ENCODE measurements around the gene FAM177A1. TPM values are rescaled to one million over a fixed set of nuclear protein-coding genes. Genes with fewer than 3 reads are reported as not detected.
"Not testable (repeated sequence)": the region's sequence is repeated elsewhere in the genome, so short reads cannot be mapped to it uniquely, and the experiment has no call there.

FAM177A1 gene, protein sequence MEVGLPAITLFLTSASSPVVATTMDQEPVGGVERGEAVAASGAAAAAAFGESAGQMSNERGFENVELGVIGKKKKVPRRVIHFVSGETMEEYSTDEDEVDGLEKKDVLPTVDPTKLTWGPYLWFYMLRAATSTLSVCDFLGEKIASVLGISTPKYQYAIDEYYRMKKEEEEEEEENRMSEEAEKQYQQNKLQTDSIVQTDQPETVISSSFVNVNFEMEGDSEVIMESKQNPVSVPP
- total RNA-seq = 30.7 and 42.9 TPM in 2 replicates

- DNase-seq (ENCODE audit: extremely low read depth, low read depth, low spot score) = peak; percentile 70
Observed at GRCh38 chr14:35046048-35046750, at the start of gene FAM177A1. FAM177A1 (plus strand) TSS chr14:35046272; CDS start chr14:35046464, 192 bp downstream.

- DNase-seq (ENCODE audit: extremely low read depth, low read depth, low spot score) = no peak
Observed at GRCh38 chr14:34997762-34998161, 48.3 kb upstream of the FAM177A1 start.

DNA sequence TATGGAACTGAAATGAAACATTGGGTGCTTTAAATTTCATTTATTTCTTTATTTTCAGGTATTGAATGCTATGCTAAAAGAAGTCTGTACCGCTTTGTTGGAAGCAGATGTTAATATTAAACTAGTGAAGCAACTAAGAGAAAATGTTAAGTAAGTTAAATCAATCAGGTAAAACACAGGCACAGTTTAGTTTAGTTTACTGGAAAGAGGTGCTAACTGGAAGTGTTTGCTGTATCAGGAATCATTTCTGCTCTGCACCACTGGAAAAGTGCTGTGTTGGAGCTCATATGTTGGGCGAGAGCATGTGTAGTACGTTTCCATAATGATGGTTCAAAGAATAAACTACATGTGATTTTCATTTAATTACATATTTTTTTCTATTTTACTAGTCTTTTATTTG lies 46.6 kb upstream of the FAM177A1 start:
- DNase-seq (ENCODE audit: extremely low read depth, low read depth, low spot score) = no peak

DNA sequence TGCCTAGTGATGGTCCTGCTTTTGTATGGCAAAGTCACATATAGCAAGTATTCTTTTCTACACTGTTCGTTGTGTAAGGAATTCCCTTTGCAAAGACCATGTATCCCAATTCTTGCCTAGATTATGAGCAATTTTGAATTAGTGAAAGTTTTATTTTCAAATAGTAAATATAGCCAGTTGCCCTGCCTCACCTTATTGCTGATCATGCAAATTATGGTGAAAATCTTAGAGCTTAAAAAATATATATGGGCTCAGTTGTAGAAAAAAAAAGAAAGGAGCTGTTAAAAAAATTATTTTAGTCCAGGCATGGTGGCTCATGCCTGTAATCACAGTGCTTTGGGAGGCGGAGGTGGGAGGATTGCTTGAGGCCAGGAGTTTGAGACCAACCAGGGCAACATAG lies 44.5 kb upstream of the FAM177A1 start:
- no peak for DNase-seq (ENCODE audit: extremely low read depth, low read depth, low spot score)

DNA sequence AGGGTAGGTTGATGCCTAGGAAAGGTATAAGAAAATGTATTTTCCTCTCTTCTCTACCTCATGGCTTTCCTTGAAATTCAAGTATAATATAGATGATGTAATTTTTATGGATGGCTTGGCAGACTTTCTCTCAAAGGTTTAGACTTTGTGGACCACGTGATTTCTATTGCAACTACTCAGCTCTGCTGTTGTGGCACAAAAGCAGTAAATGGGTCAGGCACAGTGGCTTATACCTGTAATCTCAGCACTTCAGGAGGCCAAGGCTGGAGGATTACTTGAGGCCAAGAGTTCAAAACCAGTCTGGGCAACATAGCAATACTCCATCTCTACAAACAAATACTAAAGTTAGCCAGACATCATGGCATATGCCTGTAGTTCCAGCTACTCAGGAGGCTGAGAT lies 41.2 kb upstream of the FAM177A1 start:
- no peak for DNase-seq (ENCODE audit: extremely low read depth, low read depth, low spot score)

GRCh38 chr14:35016568-35016967 lies 29.5 kb upstream of the FAM177A1 start:
- no peak for DNase-seq (ENCODE audit: extremely low read depth, low read depth, low spot score)

GRCh38 chr14:35020713-35021112 lies 25.4 kb upstream of the FAM177A1 start:
- DNase-seq (ENCODE audit: extremely low read depth, low read depth, low spot score) = no peak

DNA sequence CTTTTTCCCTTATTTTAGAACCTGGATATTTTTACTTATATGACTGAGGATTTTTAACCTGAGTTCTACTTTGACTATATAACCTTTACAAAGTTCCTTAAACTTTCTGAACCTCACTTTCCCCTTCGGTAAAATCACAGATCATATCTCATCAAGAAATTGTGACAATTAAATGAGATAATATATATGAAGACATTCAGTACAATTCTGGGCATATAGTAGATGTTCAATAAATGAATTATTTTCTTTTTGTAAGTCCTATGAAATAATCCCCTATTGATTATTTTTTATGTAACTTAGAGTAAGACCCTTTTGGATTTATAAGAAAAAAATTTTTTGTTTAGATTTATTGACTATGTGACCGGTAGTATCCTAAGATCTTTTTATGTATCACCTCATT lies 17.6 kb upstream of the FAM177A1 start:
- no peak for DNase-seq (ENCODE audit: extremely low read depth, low read depth, low spot score)

- no peak for DNase-seq (ENCODE audit: extremely low read depth, low read depth, low spot score)
Observed at GRCh38 chr14:35032562-35032961, 13.5 kb upstream of the FAM177A1 start.

DNA sequence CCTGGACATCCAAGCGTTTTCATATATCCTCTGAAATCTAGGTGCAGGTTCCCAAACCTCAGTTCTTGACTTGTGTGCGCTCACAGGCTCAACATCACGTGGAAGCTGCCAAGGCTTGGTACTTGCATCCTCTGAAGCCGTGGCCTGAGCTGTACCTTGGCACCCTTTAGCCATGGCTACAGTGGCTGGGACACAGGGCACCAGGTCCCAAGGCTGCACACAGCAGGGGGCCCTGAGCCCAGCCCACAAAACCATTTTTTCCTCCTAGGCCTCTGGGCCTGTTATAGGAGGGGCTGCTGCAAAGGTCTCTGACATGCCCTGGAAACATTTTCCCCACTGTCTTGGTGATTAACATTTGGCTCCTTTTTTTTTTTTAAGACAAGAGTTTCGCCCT lies 11.6 kb upstream of the FAM177A1 start:
- no peak for DNase-seq (ENCODE audit: extremely low read depth, low read depth, low spot score)

GRCh38 chr14:35034944-35035554 lies 11.0 kb upstream of the FAM177A1 start:
- DNase-seq (ENCODE audit: extremely low read depth, low read depth, low spot score) = not testable (repeated sequence)

DNA sequence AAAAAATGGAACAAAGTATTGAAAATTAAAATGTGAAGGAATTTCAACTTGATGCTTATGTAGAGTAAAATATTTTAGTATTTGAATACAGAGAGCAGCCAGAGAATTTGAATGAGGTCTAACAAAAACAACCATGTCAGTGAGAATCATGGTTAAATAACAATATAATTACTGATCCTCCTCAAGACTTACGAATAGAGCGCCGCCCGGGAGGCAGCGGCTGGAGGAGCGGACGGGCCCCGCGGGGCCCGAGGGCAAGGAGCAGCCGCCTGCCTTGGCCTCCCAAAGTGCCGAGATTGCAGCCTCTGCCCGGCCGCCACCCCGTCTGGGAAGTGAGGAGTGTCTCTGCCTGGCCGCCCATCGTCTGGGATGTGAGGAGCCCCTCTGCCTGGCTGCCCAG lies 7.8 kb upstream of the FAM177A1 start:
- DNase-seq (ENCODE audit: extremely low read depth, low read depth, low spot score) = not testable (repeated sequence)

- no peak for DNase-seq (ENCODE audit: extremely low read depth, low read depth, low spot score)
Observed at GRCh38 chr14:35042632-35043031, 3.4 kb upstream of the FAM177A1 start.

GRCh38 chr14:35043046-35043445 lies 3.0 kb upstream of the FAM177A1 start:
- no peak for DNase-seq (ENCODE audit: extremely low read depth, low read depth, low spot score)

- no peak for DNase-seq (ENCODE audit: extremely low read depth, low read depth, low spot score)
Observed at GRCh38 chr14:35044939-35045797, 904 bp upstream of the FAM177A1 start.

- no peak for DNase-seq (ENCODE audit: extremely low read depth, low read depth, low spot score)
Observed at GRCh38 chr14:35045798-35046047, 349 bp upstream of the FAM177A1 start.

DNA sequence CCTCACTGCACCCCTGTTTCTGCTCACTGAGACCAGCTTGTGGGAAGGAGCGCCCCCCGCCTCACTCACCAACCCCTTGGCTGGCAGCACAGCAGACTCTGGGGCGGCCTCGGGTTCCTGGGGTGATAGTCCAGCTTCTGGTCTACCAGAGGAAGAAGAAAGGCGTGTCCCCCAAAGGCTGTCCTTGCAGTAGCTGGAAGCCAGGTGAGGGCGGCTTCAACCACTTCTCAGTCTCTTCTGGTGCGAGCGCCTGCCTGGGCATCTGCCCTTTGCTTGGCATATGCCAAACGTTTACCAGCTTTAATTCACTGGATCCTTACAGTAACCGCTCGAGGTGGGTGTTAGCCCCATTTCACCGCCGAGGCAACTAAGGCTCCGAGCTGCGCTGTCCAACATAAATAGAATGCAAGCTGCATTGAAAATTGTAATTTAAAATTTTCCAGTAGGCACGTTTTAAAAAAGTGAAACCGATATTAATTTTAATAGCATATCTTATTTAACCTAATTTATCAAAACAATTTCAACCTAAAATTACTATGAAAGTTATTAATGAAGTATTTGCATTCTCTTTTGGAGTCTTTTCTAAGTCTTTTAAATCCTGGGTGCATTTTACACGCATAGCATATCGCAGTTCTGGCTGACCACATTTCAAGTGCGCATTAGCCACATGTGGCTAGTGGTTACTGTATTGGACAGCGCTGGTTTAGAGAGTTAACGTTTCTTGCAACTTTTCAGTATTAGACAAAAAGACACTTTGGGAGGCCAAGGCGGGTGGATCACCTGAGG lies 872 bp downstream of the FAM177A1 start:
- no peak for DNase-seq (ENCODE audit: extremely low read depth, low read depth, low spot score)

GRCh38 chr14:35047976-35048513 lies 2.0 kb downstream of the FAM177A1 start:
- no peak for DNase-seq (ENCODE audit: extremely low read depth, low read depth, low spot score)

- no peak for DNase-seq (ENCODE audit: extremely low read depth, low read depth, low spot score)
Observed at GRCh38 chr14:35050652-35051051, 4.6 kb downstream of the FAM177A1 start.

DNA sequence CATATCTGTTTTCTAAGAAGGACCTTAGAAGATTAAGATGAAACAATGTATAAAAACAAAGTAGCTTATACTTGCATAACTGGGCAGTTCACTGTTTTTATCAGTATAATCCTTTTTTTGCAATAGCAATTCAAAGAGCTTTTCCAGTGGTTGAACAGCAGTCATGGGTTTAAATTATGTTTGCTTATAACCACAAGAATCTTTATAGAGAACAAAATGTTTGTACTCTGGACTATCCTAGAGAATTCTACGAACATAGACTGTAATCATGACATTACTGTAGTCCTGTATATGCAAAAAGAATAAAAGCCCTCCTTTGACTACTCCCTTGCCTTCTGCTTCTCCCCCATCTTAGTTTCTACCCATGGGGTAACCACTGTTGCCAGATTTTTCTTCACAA lies 5.7 kb downstream of the FAM177A1 start:
- DNase-seq (ENCODE audit: extremely low read depth, low read depth, low spot score) = no peak

All from glomerular endothelial cell (primary cell).